Measurements from ENCODE around the gene GARNL3.

Gene GARNL3

GRCh38 chr9:127248241-127248640, 16.3 kb upstream of the GARNL3 start:
- ChIA-PET CTCF (interaction anchor here (0.9 to 1.5 kb wide), 2 partner anchors 9 to 41 kb away, joined by 3 read pairs; no protein-coding TSS in a partner anchor), POLR2A (no interaction called here)
- no peak for DNase-seq (ENCODE audit: extremely low spot score)
- no peak for TF ChIP-seq CTCF (IDR thresholded peaks at IDR 0.05; ENCODE audit: control extremely low read depth, extremely low read depth, low read depth, missing control alignments)

GRCh38 chr9:127249877-127250276, 14.7 kb upstream of the GARNL3 start:
- DNase-seq (ENCODE audit: extremely low spot score) = no peak
- TF ChIP-seq CTCF (IDR thresholded peaks at IDR 0.05; ENCODE audit: control extremely low read depth, extremely low read depth, low read depth, missing control alignments) = no peak
- ChIA-PET CTCF (interaction anchor here (1.0 to 1.6 kb wide), 2 partner anchors 13 to 18 kb away, joined by 3 read pairs; no protein-coding TSS in a partner anchor), POLR2A (no interaction called here)

- no peak for TF ChIP-seq CTCF (IDR thresholded peaks at IDR 0.05; ENCODE audit: control extremely low read depth, extremely low read depth, low read depth, missing control alignments)
- DNase-seq (ENCODE audit: extremely low spot score) = no peak
- ChIA-PET POLR2A (no interaction called here), CTCF (interaction anchor here (1.0 kb wide), 1 partner anchor 17 kb away, joined by 3 read pairs; no protein-coding TSS in a partner anchor)
These were observed 13.6 kb upstream of the GARNL3 start for GRCh38 chr9:127250896-127251391.

- POLR2A ChIA-PET = no interaction called here
- CTCF ChIA-PET = interaction anchor here (0.8 to 1.3 kb wide), 4 partner anchors 12 to 63 kb away, joined by 3 to 5 read pairs (median 4); partner anchors contain the start of gene GARNL3
These were observed 11.9 kb upstream of the GARNL3 start for GRCh38 chr9:127252410-127253318.

DNA sequence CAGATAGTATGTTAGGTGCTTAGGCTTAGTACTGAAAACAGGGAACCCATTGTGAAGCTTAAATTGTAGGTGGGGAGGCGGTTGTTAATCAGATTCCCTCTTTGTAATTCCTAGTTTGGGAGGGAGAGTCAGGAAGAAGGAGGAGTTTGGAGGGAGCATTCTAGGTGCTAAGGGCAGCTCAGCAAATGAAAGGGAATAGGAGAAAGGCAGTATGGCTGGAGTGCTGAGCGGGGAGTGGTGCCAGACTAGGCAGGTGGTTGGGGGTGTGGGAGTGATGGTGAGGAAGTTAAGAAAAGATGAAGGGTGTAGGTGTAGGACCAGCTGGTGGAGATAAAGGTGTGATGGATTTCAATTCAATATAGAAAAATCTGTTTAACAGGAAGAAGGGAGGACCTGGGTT, 11.1 kb upstream of the GARNL3 start:
- no peak for DNase-seq (ENCODE audit: extremely low spot score)
- ChIA-PET CTCF (interaction anchor here (1.1 to 1.3 kb wide), 2 partner anchors 11 to 38 kb away, joined by 4 to 5 read pairs; partner anchors contain the start of gene GARNL3), POLR2A (no interaction called here)
- no peak for TF ChIP-seq CTCF (IDR thresholded peaks at IDR 0.05; ENCODE audit: control extremely low read depth, extremely low read depth, low read depth, missing control alignments)

More at GRCh38 chr9:127252410-127253318, 11.9 kb upstream of the GARNL3 start:
- TF ChIP-seq CTCF (IDR thresholded peaks at IDR 0.05; ENCODE audit: control extremely low read depth, extremely low read depth, low read depth, missing control alignments) = no peak
- DNase-seq (ENCODE audit: extremely low spot score) = no peak

DNA sequence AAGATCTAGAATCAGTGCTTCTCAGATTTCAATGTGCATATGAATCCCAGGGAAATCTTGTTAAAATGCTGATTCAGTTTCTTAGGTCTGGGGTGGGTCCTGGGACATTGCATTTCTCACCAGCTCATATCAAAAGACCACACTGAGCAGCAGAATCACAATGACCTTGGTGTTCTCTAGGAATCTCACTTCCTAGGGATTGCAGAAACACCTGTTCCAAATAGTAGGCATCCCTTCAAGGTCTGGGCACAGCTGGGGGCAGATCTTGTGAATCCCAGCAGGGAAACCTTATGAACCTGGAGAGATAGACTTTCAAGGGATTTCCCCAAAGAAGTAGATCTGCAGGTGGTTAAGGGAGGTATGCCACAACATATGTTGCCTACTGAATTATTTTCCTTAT, 8.9 kb upstream of the GARNL3 start:
- DNase-seq (ENCODE audit: extremely low spot score) = no peak
- ChIA-PET CTCF (interaction anchor here (1.3 to 1.6 kb wide), 3 partner anchors 13 to 27 kb away, joined by 3 to 5 read pairs (median 3); no protein-coding TSS in a partner anchor), POLR2A (no interaction called here)
- TF ChIP-seq CTCF (IDR thresholded peaks at IDR 0.05; ENCODE audit: control extremely low read depth, extremely low read depth, low read depth, missing control alignments) = no peak

Data from GM10248 (cell line).